ENCODE measurements around the gene RPGR. TPM values are rescaled to one million over a fixed set of nuclear protein-coding genes. Genes with fewer than 3 reads are reported as not detected.

Gene RPGR
- total and polyA plus RNA-seq, 12 donors, result 3.6 to 22.0 (median 7.5) TPM

DNA sequence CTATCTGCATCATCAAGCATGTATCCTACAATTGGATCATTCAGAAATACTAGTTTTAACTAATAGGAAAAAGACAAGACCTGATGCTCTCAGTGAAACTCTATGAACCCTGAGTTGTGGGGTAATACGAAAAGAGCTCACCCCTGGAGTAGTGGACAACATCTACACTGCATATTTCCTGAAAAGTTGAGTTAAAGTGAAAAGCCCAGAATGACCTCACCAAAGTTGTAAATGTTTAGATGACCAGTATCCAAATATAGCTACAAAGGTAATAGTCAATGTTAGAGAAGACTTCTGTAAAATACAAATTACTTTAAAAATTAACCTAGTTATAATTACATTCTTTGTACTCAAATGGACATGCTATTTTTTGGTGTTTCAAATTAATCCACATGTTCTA, 53.9 kb downstream of the RPGR start:
- no peak for DNase-seq
- 83 to 100% (median 90%) methylated on average over 1 of the region's 1 CpG for WGBS, 4 donors
- H3K4me3 ChIP-seq, result no peak overlapping the region
- no peak overlapping the region for H3K27ac ChIP-seq
- TF ChIP-seq POLR2A (IDR thresholded peaks at IDR 0.05) (no peak), CTCF (IDR thresholded peaks at IDR 0.05) (no peak)
- peaks cover 0 to 3% of the 10 kb centered on the region in 2 donors for H3K4me1 ChIP-seq (replicated peaks in 1 of 2)
- H3K36me3 ChIP-seq (replicated peaks in 1 of 2), result no peaks in the 10 kb centered on the region
- peaks cover 1% of the 10 kb centered on the region for H3K27me3 ChIP-seq
- no peaks in the 10 kb centered on the region for H3K9me3 ChIP-seq (replicated peaks in 1 of 3)
- intact Hi-C loops (cut with DNase I), result no loop called here

DNA sequence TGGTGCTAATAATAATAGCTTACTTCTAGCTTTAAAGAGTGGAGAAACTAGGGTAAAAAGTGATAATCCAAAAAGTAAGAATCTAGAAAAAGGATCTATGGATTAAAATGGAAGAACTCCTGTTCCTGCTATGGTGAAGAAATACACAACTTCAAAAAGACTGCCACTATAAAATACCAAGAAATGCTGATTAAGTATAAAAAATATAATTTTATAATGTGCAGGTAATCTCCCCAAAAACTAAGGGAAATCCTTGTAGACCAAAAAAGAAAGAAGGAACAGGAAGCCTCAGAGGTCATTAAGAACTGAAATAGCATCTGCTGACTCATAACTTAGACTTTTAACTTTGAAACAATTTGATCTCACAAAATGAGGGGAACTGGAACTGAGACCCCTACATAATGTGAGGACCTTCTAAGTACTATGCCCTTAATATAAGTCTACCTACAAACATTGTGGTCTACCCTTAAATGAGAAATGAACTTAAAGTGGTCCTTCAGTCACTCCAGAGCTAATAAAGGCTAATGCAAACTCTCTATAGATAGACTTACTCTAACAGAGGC, 56.1 kb downstream of the RPGR start:
- peaks cover 5% of the 10 kb centered on the region for H3K27me3 ChIP-seq
- H3K27ac ChIP-seq, result no peak overlapping the region
- no peak overlapping the region for H3K4me3 ChIP-seq
- intact Hi-C loops (cut with DNase I), result no loop called here
- H3K36me3 ChIP-seq (replicated peaks in 1 of 2), result no peaks in the 10 kb centered on the region
- H3K4me1 ChIP-seq (replicated peaks in 1 of 2), result peaks cover 0 to 3% of the 10 kb centered on the region in 2 donors
- DNase-seq, result no peak
- TF ChIP-seq POLR2A (IDR thresholded peaks at IDR 0.05) (no peak), CTCF (IDR thresholded peaks at IDR 0.05) (no peak)
- no peaks in the 10 kb centered on the region for H3K9me3 ChIP-seq (replicated peaks in 1 of 3)

- no peak for TF ChIP-seq CTCF (IDR thresholded peaks at IDR 0.05)
- no peak for TF ChIP-seq POLR2A (IDR thresholded peaks at IDR 0.05)
- H3K27ac ChIP-seq, result no peak overlapping the region
- WGBS, 4 donors, result 71 to 88% (median 77%) methylated on average over 3 of the region's 3 CpGs
- no peak overlapping the region for H3K4me3 ChIP-seq
- H3K4me1 ChIP-seq (replicated peaks in 1 of 2), result peaks cover 0 to 3% of the 10 kb centered on the region in 2 donors
- no peak for DNase-seq
- H3K36me3 ChIP-seq (replicated peaks in 1 of 2), result no peaks in the 10 kb centered on the region
- H3K27me3 ChIP-seq, result peaks cover 5% of the 10 kb centered on the region
- H3K9me3 ChIP-seq (replicated peaks in 1 of 3), result no peaks in the 10 kb centered on the region
- intact Hi-C loops (cut with DNase I), result no loop called here
Measured at GRCh38 chrX:38268011-38268410, 59.3 kb downstream of the RPGR start.

- Histone ChIP-seq H3K4me1 (replicated peaks in 1 of 2) (no peaks in the 10 kb centered on the region), H3K27me3 (no peaks in the 10 kb centered on the region), H3K27ac (no peak overlapping the region), H3K4me3 (no peak overlapping the region), H3K36me3 (replicated peaks in 1 of 2) (no peaks in the 10 kb centered on the region), H3K9me3 (replicated peaks in 1 of 3) (no peaks in the 10 kb centered on the region)
- intact Hi-C loops (cut with DNase I), result no loop called here
- DNase-seq, result no peak
- 76 to 87% (median 83%) methylated on average over 6 to 9 of the region's 9 CpGs for WGBS, 4 donors
- no peak for TF ChIP-seq CTCF (IDR thresholded peaks at IDR 0.05)
- TF ChIP-seq POLR2A (IDR thresholded peaks at IDR 0.05), result no peak
Measured at GRCh38 chrX:38262715-38263620, 64.3 kb downstream of the RPGR start.

Measured in adrenal gland (tissue), 12 donors.